ENCODE data around the gene GJC1. TPM values are rescaled to one million over a fixed set of nuclear protein-coding genes. Genes with fewer than 3 reads are reported as not detected.

The GJC1 gene
- total and polyA plus RNA-seq, 2 donors (not counting 3 experiments of a cell fraction or from before 2014, with no cell fraction given), result 13.8 to 39.7 TPM

DNA sequence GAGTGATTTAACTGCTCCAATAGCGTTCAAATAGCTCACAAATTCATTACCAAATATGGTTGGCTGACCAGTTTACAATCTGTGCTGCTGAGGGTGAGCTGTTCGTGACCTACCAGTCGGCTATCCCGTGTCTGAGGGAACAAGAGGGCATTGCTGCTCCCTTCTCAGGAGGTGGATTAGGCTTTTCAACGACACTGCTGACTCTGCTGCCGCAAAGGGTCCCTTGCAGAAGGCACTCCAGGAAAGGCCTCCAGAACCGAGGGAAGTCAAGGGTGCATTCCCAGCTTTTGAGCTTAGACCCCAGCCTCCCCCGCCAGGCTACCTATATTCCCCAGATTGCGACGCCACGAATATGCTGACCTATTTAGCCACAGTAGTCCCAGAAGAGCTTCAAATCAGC lies 32.3 kb downstream of the GJC1 start:
- no peak overlapping the region for H3K4me3 ChIP-seq (replicated peaks in 1 of 3; ENCODE audit: insufficient read depth in 1 of 3, low read depth in 1 of 3, low read length in 3 of 3)
- dilution Hi-C loops (cut with MboI; ENCODE audit: extremely low pct_ligation_motif_present, low sequenced_read_pairs) (no loop called here), intact Hi-C loops (cut with micrococcal nuclease) (no loop called here)
- H3K27ac ChIP-seq (ENCODE audit: insufficient read depth, low read depth, low read length), result no peak overlapping the region
- H2AFZ ChIP-seq (ENCODE audit: low read depth, low read length), result no peak overlapping the region
- no peaks in the 10 kb centered on the region for H3K27me3 ChIP-seq (ENCODE audit: control insufficient read depth in 2 of 2, insufficient read depth in 2 of 2, low read length in 2 of 2)
- no peaks in the 10 kb centered on the region for H4K20me1 ChIP-seq (replicated peaks; ENCODE audit: control insufficient read depth, extremely low read depth, insufficient read depth, low read length)
- H3K4me2 ChIP-seq (ENCODE audit: insufficient read depth, low read length), result no peak overlapping the region
- DNase-seq (ENCODE audit: low read depth, low spot score) (no peak), FAIRE-seq (no peak)
- ChIA-PET CTCF (interaction anchor here (0.9 to 2.9 kb wide), 4 partner anchors 11 to 65 kb away, joined by 3 to 14 read pairs (median 5); no protein-coding TSS in a partner anchor), POLR2A (interaction anchor here (1.0 kb wide), 1 partner anchor 48 kb away, joined by 3 read pairs; no protein-coding TSS in a partner anchor)
- BruUV-seq (replicated peaks), result no TSS peak
- no peaks in the 10 kb centered on the region for H3K9me3 ChIP-seq (replicated peaks; ENCODE audit: control insufficient read depth, insufficient read depth, low read length)
- peaks cover 22% of the 10 kb centered on the region for H3K4me1 ChIP-seq (ENCODE audit: control insufficient read depth, extremely low read depth, insufficient read depth, low read length)
- H3K36me3 ChIP-seq (ENCODE audit: control insufficient read depth in 2 of 2, extremely low read depth in 1 of 2, insufficient read depth in 2 of 2, low read length in 2 of 2), result peaks cover 0 to 2% of the 10 kb centered on the region in 2 experiments
- H3K9ac ChIP-seq (replicated peaks; ENCODE audit: extremely low read depth, insufficient read depth, low read length), result no peak overlapping the region
- no peaks in the 10 kb centered on the region for H3K9me1 ChIP-seq (replicated peaks; ENCODE audit: control insufficient read depth, extremely low read depth, insufficient read depth, low read length)
- TF ChIP-seq MYC (IDR thresholded peaks at IDR 0.05; ENCODE audit: low read depth, low read length) (no peak), FOS (IDR thresholded peaks at IDR 0.05; ENCODE audit: borderline replicate concordance, insufficient read depth, low read length) (no peak), POLR2AphosphoS5 (IDR thresholded peaks at IDR 0.05; ENCODE audit: insufficient read depth, low read depth, low read length) (no peak), EZH2 (IDR thresholded peaks at IDR 0.05; ENCODE audit: borderline replicate concordance, low read depth, low read length, severe bottlenecking) (no peak), POLR2A (IDR thresholded peaks at IDR 0.05; ENCODE audit: low read depth, low read length) (no peak), JUN (IDR thresholded peaks at IDR 0.05; ENCODE audit: borderline replicate concordance, insufficient read depth, insufficient read length, low read depth) (no peak), GATA2 (IDR thresholded peaks at IDR 0.05; ENCODE audit: insufficient read depth, insufficient read length, low read depth, low read length) (no peak)
- TF ChIP-seq, protein P1, sequence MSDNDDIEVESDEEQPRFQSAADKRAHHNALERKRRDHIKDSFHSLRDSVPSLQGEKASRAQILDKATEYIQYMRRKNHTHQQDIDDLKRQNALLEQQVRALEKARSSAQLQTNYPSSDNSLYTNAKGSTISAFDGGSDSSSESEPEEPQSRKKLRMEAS (IDR thresholded peaks at IDR 0.05; ENCODE audit: insufficient read depth, insufficient read length), result no peak
- TF ChIP-seq, protein P2, sequence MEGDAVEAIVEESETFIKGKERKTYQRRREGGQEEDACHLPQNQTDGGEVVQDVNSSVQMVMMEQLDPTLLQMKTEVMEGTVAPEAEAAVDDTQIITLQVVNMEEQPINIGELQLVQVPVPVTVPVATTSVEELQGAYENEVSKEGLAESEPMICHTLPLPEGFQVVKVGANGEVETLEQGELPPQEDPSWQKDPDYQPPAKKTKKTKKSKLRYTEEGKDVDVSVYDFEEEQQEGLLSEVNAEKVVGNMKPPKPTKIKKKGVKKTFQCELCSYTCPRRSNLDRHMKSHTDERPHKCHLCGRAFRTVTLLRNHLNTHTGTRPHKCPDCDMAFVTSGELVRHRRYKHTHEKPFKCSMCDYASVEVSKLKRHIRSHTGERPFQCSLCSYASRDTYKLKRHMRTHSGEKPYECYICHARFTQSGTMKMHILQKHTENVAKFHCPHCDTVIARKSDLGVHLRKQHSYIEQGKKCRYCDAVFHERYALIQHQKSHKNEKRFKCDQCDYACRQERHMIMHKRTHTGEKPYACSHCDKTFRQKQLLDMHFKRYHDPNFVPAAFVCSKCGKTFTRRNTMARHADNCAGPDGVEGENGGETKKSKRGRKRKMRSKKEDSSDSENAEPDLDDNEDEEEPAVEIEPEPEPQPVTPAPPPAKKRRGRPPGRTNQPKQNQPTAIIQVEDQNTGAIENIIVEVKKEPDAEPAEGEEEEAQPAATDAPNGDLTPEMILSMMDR (IDR thresholded peaks at IDR 0.05; ENCODE audit: extremely low read depth in 1 of 2, insufficient read depth in 1 of 2, low read depth in 1 of 2, low read length in 2 of 2), result no peak
- H3K79me2 ChIP-seq (ENCODE audit: control insufficient read depth, insufficient read depth, low read length), result no peaks in the 10 kb centered on the region
